ENCODE data around the gene MYBBP1A. TPM values are rescaled to one million over a fixed set of nuclear protein-coding genes. Genes with fewer than 3 reads are reported as not detected.

The MYBBP1A gene
- total RNA-seq, 1 donor from 2014 or later, result 45.1 TPM

DNA sequence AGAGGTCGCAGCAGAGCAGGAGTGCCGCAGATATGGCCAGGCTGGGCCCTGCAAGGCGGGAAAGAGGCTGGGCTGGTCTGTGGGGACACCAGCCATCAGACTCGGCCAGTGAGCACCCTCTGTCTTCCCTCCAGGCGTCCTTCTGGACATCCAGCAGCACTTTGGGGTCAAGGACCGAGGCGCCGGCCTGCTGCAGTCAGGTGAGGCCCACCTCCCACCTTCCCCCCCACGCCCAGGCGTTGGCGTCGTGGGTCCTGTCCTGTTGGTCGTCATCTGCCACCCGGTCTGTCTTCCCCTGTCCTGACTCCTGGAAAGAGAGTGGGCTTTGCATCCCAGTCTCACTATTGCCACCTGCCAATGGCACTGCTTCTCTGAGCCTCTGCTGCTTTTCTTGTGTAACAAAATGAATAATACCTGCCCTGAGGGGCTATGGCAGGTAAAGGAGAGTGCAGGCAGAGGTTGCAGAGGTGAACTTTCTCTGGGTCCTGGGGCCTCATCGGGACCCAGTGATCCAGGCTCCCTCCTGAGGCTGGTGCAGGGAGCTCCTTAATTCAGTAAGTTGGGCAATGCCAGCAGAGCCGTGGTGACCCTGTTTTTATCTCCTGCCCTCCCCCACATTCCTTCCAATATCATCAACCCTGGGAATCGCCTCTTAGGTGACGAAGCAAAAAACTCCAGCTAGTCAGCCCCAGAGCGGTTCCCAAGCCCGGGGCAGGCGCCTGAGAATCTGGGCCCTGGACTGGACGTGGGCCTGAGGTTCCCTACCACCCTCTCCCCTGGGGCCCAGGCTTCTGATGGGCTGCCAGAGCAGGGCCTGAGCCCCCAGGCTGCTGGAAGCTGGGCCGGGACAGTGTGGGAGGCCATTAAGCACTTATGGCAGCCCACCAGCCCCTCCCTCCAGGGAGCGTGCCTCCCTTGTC, 41.8 kb downstream of the MYBBP1A start:
- ATAC-seq (no peak), DNase-seq (ENCODE audit: low spot score) (no peak)
- intact Hi-C loops (cut with DNase I), result no loop called here

- no peak for ATAC-seq
- DNase-seq (ENCODE audit: low spot score), result no peak
- intact Hi-C loops (cut with DNase I), result no loop called here
Observed at GRCh38 chr17:4512156-4513112, 42.8 kb downstream of the MYBBP1A start.

DNA sequence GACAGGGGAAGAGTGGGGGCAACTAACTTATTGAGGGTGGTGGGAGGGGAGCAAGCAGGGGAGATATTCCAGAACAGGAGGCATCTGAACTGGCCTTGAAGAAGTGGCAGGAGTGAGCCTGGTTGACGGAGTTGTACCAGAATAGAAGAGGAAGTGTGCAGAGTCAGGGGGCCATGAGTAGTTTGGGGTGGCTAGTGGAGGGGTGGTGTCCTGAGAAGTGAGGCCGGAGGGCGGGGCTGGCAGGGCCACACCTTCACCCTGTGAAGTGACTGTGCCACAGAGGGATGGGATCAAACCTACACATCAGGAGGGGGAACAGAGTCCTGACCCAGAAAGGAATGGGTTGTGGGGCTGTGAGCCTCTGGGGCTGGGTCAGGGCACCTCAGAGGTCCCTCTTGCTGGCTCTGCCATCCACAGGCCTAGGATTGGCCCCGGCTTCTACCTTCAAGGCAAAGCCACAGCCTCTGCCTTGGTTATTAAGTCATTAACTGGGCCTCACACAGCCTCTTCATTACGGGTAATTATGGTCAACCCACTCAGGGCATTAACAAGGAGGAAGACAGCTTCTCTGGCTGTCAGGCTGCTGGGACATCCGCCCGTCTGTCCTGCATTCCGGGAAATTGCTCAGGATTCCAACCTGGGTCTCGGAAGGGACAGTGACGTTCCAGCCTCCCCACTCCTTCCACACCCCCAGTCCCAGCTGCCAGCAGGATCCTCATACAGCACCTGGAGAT, 43.8 kb downstream of the MYBBP1A start:
- DNase-seq (ENCODE audit: low spot score) (no peak), ATAC-seq (no peak)
- intact Hi-C loops (cut with DNase I), result no loop called here

DNA sequence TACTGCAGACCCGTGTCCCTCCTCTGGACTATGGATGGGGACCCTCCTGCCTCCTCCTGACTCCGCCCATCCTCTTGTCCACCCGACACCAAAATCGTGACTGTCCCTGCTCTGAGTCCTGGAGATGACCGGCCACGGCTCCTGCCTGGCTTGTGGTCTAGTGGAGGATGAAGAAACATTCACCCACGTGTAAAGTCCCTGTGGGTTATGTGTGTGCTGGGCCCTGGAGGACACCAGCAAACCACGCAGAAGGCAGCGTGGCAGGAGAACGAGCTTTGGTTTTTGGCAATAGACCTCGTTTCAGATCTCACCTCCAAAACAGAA, 44.6 kb downstream of the MYBBP1A start:
- ATAC-seq (no peak), DNase-seq (ENCODE audit: low spot score) (no peak)
- intact Hi-C loops (cut with DNase I), result no loop called here

- DNase-seq (ENCODE audit: low spot score) (no peak), ATAC-seq (peak; percentile 47)
- intact Hi-C loops (cut with DNase I), result no loop called here
Observed at GRCh38 chr17:4509923-4510617, 45.1 kb downstream of the MYBBP1A start.

GRCh38 chr17:4509401-4509800, 45.8 kb downstream of the MYBBP1A start:
- ATAC-seq (peak; percentile 49), DNase-seq (ENCODE audit: low spot score) (no peak)

GRCh38 chr17:4508207-4508606, 47.0 kb downstream of the MYBBP1A start:
- DNase-seq (ENCODE audit: low spot score) (no peak), ATAC-seq (no peak)
- intact Hi-C loops (cut with DNase I), result no loop called here

More at GRCh38 chr17:4509401-4509800, 45.8 kb downstream of the MYBBP1A start:
- intact Hi-C loops (cut with DNase I), result no loop called here

DNA sequence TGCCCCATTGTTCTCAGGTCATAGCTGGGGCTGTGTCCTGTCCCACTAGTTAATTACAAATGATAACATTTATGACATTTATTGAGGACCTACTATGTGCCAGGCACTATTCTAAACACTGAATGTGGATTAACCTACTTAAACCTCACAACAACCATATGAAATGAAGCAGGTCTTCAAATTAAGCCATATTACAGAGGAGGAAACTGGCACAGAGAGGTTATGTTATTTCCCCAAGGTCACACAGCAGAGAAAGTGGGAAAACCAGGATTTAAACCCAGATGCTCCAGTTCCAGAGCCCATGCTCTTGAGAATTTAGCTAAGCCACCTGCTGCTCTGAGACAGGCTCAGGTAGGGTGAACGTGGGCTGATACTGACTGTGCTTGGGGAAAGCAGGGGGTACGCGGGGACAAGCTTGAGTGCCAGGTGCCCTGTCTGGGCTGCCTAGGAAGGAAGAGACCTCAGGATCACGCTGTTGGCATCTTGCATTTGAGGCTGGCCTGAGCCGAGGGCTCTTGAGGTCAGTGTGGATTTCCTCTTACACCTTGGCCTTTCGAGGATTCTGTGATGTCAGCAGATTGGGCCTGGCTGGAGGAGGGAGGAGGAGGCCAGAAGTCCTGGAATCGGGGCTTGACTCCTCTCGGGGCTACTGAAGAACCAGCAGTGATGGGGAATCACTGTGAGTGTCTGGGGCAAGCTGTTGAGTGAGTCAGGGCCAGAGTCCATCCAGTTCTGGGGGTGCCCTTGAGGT, 47.6 kb downstream of the MYBBP1A start:
- ATAC-seq (no peak), DNase-seq (ENCODE audit: low spot score) (no peak)
- intact Hi-C loops (cut with DNase I), result no loop called here

DNA sequence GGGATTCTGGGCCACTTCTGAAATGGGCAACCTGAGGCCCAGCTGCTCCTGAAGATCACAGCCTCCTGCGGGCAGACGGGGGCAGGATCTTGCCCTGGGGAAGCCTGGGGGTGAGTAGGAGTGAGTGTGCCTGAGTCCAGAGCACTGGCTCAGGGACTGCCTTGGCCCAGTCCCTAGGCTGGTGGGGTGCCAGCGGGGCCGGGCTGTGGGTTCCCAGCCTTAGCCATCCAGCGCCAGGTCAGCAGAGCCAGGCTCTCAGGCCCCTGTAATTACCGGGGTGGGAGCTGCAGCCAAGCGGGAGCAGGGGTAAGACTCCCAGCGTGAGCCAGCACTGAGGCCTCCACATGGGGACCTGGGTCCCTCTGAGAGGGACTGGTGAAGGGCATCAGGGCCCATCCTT, 48.3 kb downstream of the MYBBP1A start:
- ATAC-seq (peak; percentile 23), DNase-seq (ENCODE audit: low spot score) (no peak)
- intact Hi-C loops (cut with DNase I), result no loop called here

GRCh38 chr17:4506175-4506813, 48.9 kb downstream of the MYBBP1A start:
- ATAC-seq (no peak), DNase-seq (ENCODE audit: low spot score) (no peak)

DNA sequence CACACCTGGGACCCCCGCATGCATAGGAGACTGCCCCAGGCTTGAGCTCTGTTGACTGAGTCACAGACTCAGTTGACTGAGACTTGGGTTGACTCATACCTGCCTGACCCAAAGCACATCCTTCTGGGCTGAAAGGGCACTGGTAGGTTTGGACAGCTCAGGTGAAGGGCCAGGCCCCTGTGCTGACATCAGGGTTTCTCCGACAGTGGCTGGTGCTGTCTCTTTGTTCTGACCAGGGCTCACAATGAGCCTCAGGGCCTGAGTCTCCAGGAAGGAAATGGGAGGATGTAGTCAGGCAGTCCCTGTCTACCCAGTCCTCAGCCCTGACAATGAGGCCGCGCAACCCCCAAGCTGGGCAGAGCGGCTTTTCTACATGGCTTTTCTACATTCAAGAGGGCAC, 50.0 kb downstream of the MYBBP1A start:
- intact Hi-C loops (cut with DNase I), result no loop called here
- DNase-seq (ENCODE audit: low spot score), result no peak

More at GRCh38 chr17:4506175-4506813, 48.9 kb downstream of the MYBBP1A start:
- intact Hi-C loops (cut with DNase I), result no loop called here

DNA sequence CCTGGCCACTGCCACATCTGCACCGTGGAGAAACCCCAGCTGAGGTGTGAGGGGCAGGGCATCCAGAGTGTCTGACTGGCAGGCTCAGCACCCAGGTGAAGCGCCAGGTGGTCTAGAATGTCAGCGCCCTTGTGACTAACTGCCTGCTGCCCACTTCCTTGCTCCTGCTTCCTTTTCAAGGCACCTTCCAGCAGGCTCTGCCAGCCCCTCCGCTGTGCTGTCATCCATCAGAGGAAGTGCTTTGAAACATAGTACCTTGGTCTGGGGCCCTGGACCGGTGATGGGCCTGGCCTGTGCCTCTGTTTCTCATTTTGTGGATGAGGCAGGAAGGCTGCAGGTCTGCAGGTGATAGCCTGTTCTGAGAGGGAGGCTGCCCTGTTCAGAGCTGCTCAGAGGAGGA, 51.0 kb downstream of the MYBBP1A start:
- ATAC-seq (no peak), DNase-seq (ENCODE audit: low spot score) (no peak)
- intact Hi-C loops (cut with DNase I), result no loop called here

More for the DNA sequence above, 50.0 kb downstream of the MYBBP1A start:
- ATAC-seq, result no peak

DNA sequence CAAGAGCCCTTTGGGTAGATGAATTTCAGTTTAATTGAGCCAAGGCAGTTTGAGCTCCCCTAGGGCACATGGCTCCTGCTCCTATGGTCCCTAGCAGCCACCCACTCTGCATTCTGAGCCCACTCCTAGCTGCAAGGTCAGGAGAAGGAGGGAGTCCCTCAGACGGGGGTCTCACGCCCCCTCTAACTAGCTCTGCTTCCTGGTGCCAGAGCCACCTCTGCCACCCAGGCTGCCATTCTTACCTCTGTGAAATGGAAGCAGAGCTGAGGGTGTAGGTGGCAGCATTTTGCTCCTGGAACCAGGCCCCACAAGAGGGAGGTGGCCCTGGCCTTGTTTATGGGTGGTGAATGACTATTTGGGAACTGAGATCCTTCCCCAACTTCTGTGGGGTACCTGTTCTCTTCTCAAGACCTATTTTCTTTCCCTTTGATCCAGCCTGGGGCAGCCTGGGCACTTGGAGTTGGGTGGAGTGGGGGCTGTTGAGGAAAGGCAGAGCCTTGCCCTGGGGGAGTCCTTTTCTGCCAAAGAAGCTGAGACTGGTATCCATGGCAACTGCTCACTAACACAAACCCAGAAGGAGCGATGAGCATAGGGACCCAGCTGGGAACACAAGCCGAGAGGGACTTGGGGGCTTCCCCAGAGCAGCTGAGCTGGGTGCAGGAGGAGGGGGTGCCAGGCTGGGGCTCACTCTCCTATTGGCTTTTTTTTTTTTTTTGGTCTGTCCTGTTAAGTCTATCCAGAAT, 51.7 kb downstream of the MYBBP1A start:
- ATAC-seq, result no peak
- intact Hi-C loops (cut with DNase I), result no loop called here
- DNase-seq (ENCODE audit: low spot score), result no peak

GRCh38 chr17:4502466-4503154, 52.6 kb downstream of the MYBBP1A start:
- no peak for ATAC-seq
- intact Hi-C loops (cut with DNase I), result no loop called here
- DNase-seq (ENCODE audit: low spot score), result no peak

DNA sequence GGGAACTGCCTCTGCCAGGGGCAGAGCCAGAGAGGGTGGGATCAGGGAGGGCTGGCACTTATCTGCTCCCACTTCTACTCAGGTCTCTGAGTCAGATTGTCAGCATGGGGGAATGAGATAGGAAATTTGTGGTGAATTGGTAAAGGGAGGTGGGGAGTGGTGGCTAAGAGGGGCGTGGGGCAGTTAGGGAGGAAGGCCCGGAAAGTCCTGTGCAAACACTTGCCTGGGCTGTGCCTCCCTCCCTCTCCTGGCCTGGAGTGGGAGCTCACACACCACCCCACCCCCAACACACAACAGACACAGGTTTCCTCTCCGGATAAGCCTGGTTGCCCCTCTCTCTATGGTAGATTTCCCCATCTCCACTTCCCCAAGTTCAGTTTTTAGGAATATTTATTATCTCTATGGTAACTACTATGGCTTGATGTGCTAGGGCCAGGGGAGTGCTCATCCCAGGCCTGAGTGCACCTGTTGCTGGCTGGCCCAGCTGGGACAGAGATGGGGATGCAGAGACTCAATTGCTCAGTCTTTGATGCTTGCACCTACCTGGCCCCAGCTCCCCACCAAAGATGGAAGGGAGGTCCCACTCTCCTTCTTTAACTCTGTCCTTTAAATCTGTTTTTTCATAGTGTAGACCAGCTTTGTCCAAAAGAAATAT, 53.8 kb downstream of the MYBBP1A start:
- intact Hi-C loops (cut with DNase I), result no loop called here
- no peak for DNase-seq (ENCODE audit: low spot score)
- ATAC-seq, result no peak

DNA sequence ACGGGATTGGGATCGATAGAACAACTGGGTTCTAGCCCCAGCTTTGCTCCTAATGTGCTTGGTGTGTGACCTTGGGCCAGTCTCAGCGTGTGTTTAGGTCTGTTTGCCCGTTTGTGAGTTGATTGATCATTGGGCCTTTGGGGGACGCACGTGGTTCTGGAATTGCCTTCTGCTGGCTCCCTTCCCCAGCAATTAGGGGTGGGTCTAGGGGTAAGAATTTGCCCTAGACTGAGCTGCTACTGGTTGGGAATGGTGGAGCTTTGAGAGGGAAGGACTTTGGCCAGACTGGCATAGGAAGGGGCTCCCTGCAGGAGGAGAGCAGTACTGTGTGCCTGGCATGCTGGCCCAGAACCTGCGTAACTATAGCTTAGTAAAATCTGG, 55.0 kb downstream of the MYBBP1A start:
- no peak for ATAC-seq
- DNase-seq (ENCODE audit: low spot score), result no peak
- intact Hi-C loops (cut with DNase I), result no loop called here

Data from sciatic nerve (tissue), 2 donors.